NCI-H1694 (cell line): ENCODE data around the gene GUCA2A.

Source experiments
- DNase-seq: peaks from one replicate; lab custom pipeline; 2025; lab: John Stamatoyannopoulos, UW

The GUCA2A gene

DNA sequence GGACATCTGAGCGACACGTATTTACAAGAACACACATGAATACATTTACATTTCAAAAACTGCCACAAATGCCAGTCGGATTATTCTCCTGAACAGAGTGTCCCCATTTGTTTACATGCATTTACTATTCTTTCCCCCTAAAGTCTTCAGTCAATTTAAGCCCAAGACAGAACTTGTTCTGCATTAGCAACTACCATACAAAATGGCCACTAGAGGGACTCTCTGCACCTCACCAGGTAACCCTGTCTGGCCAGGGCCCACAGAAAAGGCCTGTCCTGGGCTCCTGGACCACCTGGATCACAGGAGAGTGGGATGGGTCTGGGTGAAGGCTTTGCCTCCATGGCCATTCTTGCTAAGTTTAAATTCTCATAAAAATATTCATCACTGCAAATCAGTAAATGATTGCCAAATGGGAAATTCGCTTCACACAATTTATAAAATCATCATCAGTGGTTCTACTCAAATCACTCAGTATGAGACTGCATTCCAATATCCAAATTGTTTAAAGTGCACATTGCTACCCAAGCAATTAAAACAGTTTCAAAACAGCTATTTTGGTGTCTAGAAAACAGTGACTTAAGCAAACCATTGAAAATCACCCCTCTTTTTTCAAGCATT is 12.5 kb upstream of the GUCA2A start:
- peak; percentile 31 for DNase-seq

DNA sequence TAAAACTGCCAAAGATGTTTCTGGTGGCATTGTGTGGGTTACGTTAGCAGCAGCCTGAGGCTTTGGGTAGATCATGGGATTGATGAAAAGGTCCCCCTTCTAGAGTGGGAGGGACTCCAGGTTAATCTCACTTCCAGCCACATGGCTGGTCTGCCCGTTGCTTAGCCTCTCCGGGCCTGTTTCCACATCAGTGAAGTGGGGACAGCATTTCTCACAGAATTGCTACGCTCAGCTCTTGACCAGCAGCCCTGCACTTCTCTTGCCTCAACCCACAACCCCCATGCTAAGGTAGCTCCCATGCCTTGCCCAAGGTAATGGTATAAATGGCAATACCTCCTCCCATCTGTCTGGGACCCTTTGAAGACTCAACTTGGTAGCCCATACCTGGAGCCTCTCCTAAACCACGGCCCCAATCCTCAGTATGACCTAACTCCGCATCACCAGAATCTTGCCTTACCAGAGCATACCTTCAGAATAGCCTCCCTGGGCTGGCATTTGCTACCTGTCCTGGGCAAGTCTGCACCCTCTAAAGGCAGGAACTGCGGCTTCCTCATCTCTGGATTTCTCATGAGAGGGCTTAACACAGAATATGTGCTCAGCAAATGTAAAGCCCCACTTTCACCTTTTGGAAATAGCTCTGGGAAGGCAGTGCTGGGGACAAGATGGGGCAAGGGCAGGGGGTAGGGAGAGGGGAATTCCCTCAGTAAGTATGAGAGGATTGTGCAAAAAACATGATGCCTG is 10.9 kb upstream of the GUCA2A start:
- no peak for DNase-seq

DNA sequence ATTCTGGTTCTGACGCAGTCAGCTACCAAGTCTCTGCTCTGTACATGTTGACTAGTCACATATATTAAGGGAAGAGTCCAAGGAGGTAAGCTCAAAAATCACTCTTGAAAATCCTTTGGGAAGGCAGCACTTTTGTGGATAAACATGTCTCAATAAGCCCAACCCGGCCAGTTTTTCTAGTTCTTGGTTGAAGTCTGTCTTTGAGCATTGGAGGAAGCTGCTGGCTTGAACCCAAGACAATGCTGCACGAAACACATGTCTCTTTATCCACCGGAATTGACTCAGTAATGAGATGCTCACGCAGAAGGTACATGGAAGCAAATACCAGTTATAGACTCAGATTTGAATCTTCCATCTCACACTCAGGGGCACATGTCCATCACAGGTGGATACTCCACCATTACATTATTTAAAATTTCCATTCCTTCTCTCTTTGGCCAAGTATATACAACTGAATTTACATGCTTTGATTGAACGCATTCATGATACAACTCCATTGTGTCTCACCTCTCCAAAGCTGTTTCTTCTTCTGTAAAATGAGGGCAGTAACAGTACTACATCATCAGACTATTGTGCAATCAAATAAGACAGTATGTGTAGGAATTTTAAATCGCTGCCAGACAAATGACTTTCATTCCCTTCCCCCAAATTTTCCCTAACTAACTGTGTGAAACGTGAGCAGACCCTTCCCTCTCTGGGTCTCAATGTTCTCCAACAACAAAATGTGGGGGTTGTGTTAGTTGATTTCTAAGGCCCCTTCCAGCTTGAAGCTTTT is 9.6 kb upstream of the GUCA2A start:
- no peak for DNase-seq

DNA sequence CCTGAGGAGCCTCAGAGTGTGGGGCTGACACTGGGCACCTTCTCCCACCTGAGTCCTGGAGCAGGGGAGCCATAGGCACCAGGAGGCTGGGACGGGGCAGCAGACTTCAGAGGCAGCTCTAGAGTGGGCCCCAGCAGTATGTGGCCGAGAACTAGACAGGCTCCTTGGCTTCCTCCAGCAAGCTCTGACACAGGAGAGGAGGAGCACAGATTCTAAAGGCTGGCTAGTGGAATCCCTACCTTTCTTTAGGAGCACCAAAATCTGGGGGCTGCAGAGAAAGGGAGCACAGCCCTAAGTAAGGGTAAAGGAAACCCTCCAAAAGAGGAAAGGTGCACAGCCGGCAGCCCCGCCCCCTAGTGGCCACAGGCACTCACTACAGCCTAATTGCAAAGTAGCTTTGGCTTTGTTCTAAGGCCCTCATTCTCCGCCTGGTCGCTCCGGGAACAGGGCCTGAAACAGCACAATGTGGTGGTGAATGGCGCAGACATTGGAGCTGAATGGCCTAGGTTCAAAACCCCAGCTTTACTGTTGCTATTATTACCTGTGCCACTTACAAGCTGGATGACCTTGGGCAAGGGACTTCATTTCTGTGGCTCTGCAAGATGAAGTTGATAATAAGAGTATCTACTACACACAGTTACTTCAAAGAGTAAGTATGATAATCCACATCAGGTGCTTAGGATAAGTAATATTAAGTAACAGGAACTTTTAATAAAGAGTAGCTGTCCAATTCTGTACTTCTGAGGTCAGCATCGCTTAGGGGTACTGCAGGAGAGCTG is 8.8 kb upstream of the GUCA2A start:
- peak; percentile 55 for DNase-seq

DNA sequence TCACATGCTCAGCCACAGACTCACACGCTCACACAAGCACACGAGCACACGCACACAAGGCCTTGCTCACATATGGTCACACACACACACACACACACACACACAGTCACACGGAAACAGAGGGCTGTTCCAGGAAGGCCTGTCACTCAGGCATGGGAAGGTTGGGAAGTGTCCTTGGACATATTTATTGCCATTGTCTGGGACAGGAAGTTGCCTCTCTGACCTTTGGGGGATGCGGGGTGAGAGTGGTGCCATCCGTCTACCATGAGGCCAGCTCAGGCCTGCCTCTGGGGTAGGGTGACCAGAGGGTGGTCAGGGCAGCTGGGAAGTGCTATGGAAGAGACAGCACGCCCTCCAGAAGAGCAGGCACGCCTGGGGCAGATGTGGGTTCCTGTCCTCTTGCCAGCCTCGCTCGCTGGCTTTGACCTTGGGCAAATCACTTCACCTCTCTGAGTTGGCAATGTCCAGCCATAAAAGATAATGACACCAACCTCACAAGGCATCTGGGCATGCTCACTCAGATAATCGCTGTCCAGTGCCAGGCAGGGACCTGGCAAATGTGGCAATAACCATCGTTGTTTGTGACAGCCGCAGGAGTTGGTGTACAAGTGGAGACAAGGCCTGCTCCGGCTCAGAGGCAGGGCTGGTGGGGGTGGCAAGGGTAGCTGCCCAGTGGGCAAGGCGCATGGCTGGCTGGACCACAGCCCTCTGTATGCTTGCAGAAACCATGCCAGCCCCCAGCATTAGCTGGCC is 8.0 kb upstream of the GUCA2A start:
- no peak for DNase-seq

DNA sequence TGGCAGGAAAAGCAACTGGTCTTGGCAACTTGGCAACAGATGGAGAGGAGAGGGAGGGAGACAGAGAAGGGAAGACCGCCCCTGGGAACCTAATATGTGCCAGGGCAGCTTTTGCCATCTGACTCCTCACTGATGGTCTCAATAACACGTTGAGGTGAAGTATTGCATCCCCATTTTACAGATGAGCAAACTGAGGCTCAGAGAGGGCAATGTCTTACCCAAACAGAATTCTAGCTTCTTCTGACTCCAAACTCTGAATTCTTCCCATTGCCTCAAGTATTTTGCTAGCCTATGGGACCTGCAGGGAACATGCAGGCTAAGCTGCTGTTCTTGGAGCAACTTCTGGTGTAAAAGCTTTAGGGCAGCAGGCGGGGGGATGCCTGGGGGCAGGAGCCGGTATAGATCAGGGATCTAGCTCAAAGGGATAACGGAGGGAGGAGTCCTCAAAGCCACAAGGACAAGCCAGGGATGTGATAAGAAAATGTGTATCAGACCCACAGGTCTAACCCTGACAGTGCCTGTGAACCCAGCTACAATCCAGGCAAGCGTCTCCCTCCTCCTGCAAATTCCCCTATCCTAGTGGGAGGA is 7.2 kb upstream of the GUCA2A start:
- no peak for DNase-seq

DNA sequence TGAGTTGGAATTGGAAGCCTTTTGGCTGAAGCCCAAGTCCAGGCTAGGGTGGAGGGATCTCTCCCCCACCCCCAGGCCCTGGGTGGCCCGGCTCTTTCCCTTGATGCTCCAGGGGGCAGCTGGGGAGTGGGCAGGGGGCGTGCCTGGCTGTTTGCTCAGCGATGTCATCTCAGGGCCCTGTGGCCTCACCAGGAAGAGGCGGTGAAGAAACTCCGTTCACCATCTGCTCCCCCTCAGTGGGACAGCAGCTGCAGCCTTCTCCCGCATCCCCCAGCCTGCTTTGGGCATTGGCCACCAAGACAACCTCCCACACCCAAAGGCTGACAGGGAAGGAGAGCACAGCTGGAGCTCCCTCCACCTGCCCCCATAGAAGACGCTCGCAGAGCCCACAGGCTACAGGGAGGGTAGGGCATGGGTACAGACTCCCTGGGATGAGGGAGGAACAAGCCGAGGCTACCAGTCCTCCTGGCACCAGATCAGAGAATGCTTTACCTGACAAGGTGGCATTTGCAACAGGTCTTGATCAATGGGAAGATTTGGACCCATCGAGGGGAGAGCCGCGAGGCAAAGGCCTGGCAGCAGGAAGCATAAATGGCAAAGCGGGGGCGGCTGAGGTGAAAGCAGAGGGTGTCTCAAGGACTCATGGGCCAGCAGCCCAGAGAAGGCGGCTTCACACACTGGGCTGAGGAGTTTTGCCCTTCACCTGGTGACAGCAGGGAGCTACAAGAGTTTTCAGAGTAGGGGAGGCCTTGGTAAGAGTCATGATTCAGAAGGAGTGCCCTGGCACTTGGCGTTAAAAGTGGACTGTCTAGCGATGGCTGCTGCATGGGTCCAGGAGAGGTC is 6.5 kb upstream of the GUCA2A start:
- DNase-seq, result peak; percentile 23

DNA sequence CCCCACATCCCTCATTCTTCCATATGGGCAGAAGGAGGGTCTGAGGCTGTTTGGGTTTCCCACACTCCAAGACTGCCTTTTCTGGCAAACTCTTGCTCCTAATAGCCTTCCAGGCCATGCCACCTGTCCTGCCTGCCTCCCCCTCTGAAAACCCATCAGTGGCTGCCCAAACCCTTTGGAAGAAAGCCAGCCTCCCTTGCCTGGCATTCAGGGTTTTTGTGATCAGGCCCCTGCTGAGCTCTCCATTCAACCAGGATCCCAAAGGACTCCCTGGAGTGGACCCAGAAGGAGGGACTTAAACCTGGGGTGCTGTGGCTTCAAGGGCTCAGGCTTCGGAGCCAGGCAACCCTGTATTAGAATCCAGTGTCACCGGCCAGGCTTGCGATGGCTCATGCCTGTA is 4.2 kb upstream of the GUCA2A start:
- DNase-seq, result no peak

DNA sequence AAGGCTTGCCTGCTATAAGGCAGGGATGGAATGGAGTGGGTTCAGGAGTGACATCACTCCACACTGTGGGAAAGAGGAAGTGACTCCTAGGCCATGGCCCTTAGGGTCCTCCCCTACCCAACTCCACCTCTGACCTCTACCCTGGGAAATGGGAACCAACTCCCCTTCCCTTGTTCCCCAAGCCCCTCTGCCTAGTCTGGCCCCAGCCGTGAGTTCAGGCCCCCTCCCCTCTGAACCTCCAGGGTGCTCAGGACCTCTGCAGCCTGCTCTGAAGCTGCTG is 3.8 kb upstream of the GUCA2A start:
- no peak for DNase-seq

DNA sequence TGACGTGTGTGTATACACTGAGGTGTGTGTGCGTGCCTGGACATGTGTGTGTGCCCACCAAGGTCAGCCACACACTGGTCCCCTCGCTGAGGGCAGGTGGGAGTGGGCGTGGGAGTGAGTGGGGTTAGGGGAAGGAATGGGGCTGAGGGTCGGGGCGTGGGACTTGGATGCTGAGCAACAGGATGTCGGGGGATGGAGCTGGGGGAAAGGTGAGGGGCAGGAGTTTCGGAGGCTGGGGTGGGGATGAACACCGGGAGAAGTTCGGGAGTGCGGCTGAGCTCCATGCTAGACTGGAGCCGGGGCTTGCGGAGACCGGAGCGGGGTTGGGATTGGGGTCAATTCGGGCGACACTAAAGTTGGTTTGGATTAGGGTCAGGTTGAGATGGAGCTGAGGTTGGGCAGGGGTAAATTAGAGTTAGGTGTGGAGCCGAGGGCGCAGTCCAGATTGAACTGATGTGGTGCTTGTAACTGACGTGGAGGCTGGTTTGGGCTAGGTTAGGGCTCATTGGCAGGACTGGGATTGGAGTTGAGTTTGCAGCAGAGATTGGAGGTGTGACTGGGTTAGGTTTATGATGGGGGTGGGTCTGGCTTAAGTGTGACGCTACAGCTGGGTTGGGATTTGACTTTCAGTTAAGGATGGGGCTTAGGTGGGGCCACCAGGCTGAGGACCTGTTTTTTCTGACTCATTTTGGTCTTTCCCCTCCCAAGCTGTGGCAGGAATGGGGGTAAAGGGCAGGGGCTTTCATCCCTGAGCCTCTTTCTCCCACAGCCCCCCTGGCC is 3.3 kb upstream of the GUCA2A start:
- DNase-seq, result no peak

DNA sequence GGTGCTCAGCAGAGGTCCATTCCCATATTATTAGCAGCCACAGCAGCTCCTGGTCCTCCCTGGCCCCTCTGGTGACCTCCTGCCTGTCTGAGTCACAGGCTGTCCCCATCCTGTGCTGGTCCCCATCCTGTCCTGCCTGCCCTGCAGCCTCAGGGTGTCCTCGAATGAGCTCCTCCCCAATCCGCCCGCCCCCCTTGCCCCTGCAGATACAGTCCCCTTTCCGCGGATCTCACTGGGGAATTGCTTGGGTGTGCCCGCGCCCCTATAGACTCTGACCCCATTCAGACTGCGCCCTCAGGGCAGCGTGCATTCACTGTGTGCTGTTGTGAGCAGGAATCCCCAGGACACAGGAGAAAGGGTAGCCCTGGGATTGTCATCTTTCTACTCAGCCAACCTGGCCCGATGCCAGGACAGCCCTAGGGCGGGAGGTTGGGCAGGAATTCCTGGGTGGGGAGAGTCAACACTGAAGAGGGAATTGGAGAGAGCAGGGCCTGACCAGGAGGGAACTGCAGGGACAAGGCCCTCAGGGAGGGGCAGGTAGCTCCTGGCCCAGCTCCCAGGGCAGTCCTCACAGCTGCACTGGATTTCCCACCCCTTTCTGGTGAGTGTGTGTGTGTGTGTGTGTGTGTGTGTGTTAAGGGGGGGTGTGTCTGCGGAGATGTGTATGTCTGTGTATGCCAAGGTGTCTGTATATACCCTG is 1.1 kb upstream of the GUCA2A start:
- DNase-seq, result peak; percentile 31

DNA sequence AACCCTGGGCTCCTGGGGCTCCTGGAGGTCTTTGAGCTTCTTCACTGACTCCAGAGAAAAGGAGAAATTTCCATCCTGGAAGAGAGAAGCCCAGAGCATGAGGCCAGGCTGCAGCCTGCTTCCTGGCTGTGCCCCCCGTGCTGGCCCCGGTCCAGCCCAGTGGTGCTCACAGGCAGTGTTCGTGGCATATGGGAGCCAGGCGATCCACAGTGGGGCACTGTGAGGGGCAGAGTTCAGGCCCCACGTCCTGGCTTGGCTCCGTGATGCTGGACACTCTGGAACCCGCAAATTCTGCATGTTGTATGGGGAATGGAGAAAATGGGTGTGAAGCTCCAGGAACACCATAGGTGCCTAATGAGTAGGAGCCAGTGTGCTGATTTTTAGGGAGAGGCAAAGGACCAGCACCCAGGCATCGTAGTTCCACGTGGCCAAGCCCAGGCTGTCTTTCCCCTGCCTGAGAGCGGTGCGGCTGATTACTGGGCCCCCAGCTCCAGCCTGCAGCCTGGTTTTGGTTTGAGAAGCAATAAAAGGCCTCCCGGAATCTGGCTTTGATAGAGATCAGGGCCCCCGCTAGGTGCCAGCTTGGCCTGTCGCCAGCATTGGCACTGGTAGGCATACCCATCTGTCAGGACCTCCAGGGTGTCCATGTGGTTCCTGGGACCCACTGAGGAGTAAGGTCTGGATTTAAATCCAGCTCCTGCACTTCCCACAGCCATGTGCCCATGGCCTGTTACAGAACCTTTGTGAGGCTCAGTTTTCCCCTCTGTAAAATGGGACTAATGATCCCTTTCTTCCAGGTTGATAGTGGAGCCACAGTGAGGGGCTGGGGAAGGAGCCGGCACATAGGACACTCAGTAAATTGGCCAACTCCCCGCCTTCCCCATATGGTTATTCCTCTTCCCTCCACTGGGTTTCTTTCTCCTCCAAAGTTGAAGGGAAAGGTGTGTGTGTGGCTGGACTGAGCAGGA is 725 bp downstream of the GUCA2A start:
- DNase-seq, result no peak

DNA sequence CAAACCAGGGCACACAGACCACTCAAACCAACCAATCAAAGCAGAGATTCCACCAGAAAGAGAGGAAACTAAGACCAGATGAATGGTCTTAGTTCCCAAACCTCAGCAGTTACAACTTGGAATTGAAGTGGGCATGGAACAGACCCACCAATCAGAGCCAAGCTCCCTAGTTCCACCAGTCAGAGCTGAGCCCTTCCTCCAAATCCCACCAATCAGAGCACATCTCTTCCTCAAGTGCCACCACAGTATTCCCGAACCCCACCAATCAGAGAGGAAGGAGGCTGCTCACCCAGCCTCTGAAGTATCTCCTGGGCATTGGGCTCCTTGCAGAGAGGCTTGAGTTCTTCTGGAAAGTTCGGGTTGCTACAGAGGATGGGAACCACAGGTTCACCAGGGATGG is 1.4 kb downstream of the GUCA2A start:
- DNase-seq, result no peak

DNA sequence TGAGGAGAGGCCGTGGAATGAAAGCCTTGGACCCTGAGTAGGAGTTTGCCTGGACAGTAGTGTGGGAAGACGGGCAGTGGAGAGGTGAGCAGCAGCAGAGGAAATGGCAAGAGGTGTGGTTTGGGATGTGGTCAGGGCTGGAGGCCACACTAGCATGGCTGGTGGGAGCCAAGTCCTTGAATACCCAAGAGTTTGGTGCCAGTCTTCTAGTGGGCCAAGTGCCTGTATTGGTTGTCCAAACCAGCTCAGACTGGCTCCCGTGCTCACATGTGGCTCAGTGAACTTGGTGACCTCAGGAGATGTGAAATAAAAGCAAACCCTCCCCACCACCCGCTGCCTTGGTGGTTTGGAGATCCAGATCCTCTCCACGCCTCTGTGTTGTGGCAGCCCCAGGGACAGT is 2.4 kb downstream of the GUCA2A start:
- DNase-seq, result no peak

DNA sequence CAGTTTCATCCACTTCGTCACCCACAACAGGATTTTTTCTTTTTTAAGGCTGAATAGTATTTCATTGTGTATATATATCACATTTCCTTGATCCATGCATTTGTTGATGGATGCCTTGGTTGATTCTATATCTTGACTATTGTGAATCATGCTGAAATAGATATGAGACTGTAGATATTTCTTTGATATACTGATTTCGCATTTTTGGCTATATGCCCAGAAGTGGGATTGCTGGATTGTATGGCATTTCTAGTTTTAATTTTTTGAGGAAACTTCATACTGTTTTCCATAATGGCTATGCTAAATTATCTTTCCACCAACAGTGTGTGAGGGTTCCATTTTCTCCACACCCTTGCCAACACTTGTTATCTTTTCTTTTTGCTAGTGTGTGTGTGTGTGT is 6.4 kb downstream of the GUCA2A start:
- no peak for DNase-seq

DNA sequence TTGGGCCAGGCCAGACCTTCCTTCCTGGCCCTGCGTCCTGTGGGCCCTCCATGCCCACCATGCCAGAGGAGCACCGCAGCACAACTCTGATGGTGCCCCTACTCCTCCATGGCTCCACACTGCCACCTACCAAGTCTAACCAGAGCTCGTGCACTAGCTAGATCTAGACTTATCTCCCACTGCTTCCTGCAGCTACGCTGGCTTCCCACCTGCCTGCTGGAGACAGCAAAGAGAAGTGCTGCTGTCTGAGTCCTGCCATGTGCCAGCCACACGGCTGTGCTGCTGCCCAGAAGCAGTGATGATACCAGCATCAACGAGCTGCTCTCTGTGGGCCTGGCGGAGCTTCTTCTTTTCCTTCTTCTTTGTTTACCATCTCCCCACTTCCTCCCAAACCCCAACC is 6.9 kb downstream of the GUCA2A start:
- no peak for DNase-seq

DNA sequence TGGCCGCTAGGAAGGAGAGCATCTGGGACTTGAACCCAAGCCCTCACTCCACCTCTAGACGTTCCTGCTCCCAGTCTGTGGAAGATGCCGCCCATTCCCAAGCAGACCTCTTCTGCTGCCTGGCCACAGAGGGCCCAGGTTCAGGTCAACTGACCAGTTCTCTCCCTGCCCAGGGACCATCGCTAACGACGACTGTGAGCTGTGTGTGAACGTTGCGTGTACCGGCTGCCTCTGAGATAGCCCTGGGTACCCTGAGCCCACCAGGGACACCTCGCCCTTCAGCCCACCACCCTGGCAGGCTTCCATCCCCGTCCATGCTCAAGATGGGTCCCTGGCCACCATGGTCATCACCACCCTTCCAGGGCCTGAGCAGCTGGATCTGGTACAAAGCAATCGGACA is 9.2 kb downstream of the GUCA2A start:
- DNase-seq, result no peak

DNA sequence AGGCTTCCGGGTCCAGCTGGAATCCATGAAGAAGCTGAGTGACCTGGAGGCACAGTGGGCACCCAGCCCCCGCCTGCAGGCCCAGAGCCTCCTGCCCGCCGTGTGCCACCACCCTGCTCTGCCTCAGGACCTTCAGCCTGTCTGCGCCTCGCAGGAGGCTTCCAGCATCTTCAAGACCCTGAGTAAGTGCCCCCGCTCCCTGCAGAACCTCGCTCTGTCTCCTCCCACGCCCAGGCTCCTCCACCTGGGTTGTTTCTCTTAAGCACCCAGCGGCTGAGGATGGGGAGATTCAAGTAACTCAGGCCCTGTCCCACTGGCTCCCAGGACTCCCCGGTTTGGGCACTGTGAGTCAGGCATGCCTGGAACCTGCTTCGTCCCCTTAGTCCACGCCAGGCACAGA is 9.9 kb downstream of the GUCA2A start:
- no peak for DNase-seq
